ENCODE results near the gene AQP2.

The AQP2 gene

GRCh38 chr12:49921936-49922335, 28.6 kb upstream of the AQP2 start:
- Histone ChIP-seq H3K9ac (ENCODE audit: low read length) (no peak overlapping the region), H3K36me3 (ENCODE audit: control insufficient read depth, insufficient read depth, low read length, severe bottlenecking) (no peaks in the 10 kb centered on the region), H3K4me1 (ENCODE audit: control insufficient read depth, insufficient read depth, low read length) (peaks cover 33% of the 10 kb centered on the region), H3K27me3 (replicated peaks; ENCODE audit: control insufficient read depth, insufficient read depth, low read length) (no peaks in the 10 kb centered on the region), H3K4me3 (ENCODE audit: low read length) (no peak overlapping the region), H3K9me3 (ENCODE audit: control insufficient read depth, low read length) (no peaks in the 10 kb centered on the region)
- DNase-seq (ENCODE audit: low read depth): no peak

GRCh38 chr12:49922349-49923034, 28.0 kb upstream of the AQP2 start:
- DNase-seq (ENCODE audit: low read depth): no peak

GRCh38 chr12:49923035-49923644, 27.4 kb upstream of the AQP2 start:
- H3K9me3 ChIP-seq (ENCODE audit: control insufficient read depth, low read length): no peaks in the 10 kb centered on the region
- H3K27me3 ChIP-seq (replicated peaks; ENCODE audit: control insufficient read depth, insufficient read depth, low read length): no peaks in the 10 kb centered on the region
- no peak overlapping the region for H3K9ac ChIP-seq (ENCODE audit: low read length)
- peaks cover 33% of the 10 kb centered on the region for H3K4me1 ChIP-seq (ENCODE audit: control insufficient read depth, insufficient read depth, low read length)
- no peak overlapping the region for H3K4me3 ChIP-seq (ENCODE audit: low read length)
- no peak for DNase-seq (ENCODE audit: low read depth)
- no peaks in the 10 kb centered on the region for H3K36me3 ChIP-seq (ENCODE audit: control insufficient read depth, insufficient read depth, low read length, severe bottlenecking)

More at GRCh38 chr12:49922349-49923034, 28.0 kb upstream of the AQP2 start:
- Histone ChIP-seq H3K4me1 (ENCODE audit: control insufficient read depth, insufficient read depth, low read length) (peaks cover 33% of the 10 kb centered on the region), H3K27me3 (replicated peaks; ENCODE audit: control insufficient read depth, insufficient read depth, low read length) (no peaks in the 10 kb centered on the region), H3K4me3 (ENCODE audit: low read length) (no peak overlapping the region), H3K9ac (ENCODE audit: low read length) (no peak overlapping the region), H3K36me3 (ENCODE audit: control insufficient read depth, insufficient read depth, low read length, severe bottlenecking) (no peaks in the 10 kb centered on the region), H3K9me3 (ENCODE audit: control insufficient read depth, low read length) (no peaks in the 10 kb centered on the region)

GRCh38 chr12:49923880-49924556, 26.5 kb upstream of the AQP2 start:
- H3K9ac ChIP-seq (ENCODE audit: low read length): no peak overlapping the region
- no peaks in the 10 kb centered on the region for H3K9me3 ChIP-seq (ENCODE audit: control insufficient read depth, low read length)
- peaks cover 33% of the 10 kb centered on the region for H3K4me1 ChIP-seq (ENCODE audit: control insufficient read depth, insufficient read depth, low read length)
- no peaks in the 10 kb centered on the region for H3K36me3 ChIP-seq (ENCODE audit: control insufficient read depth, insufficient read depth, low read length, severe bottlenecking)
- no peak overlapping the region for H3K4me3 ChIP-seq (ENCODE audit: low read length)
- no peak for DNase-seq (ENCODE audit: low read depth)
- H3K27me3 ChIP-seq (replicated peaks; ENCODE audit: control insufficient read depth, insufficient read depth, low read length): no peaks in the 10 kb centered on the region

GRCh38 chr12:49924628-49925246, 25.8 kb upstream of the AQP2 start:
- no peaks in the 10 kb centered on the region for H3K9me3 ChIP-seq (ENCODE audit: control insufficient read depth, low read length)
- no peak overlapping the region for H3K9ac ChIP-seq (ENCODE audit: low read length)
- peaks cover 33% of the 10 kb centered on the region for H3K4me1 ChIP-seq (ENCODE audit: control insufficient read depth, insufficient read depth, low read length)
- DNase-seq (ENCODE audit: low read depth): no peak
- H3K4me3 ChIP-seq (ENCODE audit: low read length): no peak overlapping the region
- no peaks in the 10 kb centered on the region for H3K36me3 ChIP-seq (ENCODE audit: control insufficient read depth, insufficient read depth, low read length, severe bottlenecking)
- H3K27me3 ChIP-seq (replicated peaks; ENCODE audit: control insufficient read depth, insufficient read depth, low read length): no peaks in the 10 kb centered on the region

GRCh38 chr12:49925433-49926204, 24.9 kb upstream of the AQP2 start:
- Histone ChIP-seq H3K9me3 (ENCODE audit: control insufficient read depth, low read length) (no peaks in the 10 kb centered on the region), H3K27me3 (replicated peaks; ENCODE audit: control insufficient read depth, insufficient read depth, low read length) (no peaks in the 10 kb centered on the region), H3K4me1 (ENCODE audit: control insufficient read depth, insufficient read depth, low read length) (peaks cover 33% of the 10 kb centered on the region), H3K36me3 (ENCODE audit: control insufficient read depth, insufficient read depth, low read length, severe bottlenecking) (no peaks in the 10 kb centered on the region), H3K9ac (ENCODE audit: low read length) (no peak overlapping the region), H3K4me3 (ENCODE audit: low read length) (no peak overlapping the region)
- DNase-seq (ENCODE audit: low read depth): no peak

- H3K9ac ChIP-seq (ENCODE audit: low read length): no peak overlapping the region
- no peaks in the 10 kb centered on the region for H3K36me3 ChIP-seq (ENCODE audit: control insufficient read depth, insufficient read depth, low read length, severe bottlenecking)
- no peaks in the 10 kb centered on the region for H3K9me3 ChIP-seq (ENCODE audit: control insufficient read depth, low read length)
- no peak for DNase-seq (ENCODE audit: low read depth)
- no peaks in the 10 kb centered on the region for H3K27me3 ChIP-seq (replicated peaks; ENCODE audit: control insufficient read depth, insufficient read depth, low read length)
- no peak overlapping the region for H3K4me3 ChIP-seq (ENCODE audit: low read length)
- peaks cover 20% of the 10 kb centered on the region for H3K4me1 ChIP-seq (ENCODE audit: control insufficient read depth, insufficient read depth, low read length)
Observed at GRCh38 chr12:49928471-49928870, 22.1 kb upstream of the AQP2 start.

- Histone ChIP-seq H3K9me3 (ENCODE audit: control insufficient read depth, low read length) (no peaks in the 10 kb centered on the region), H3K36me3 (ENCODE audit: control insufficient read depth, insufficient read depth, low read length, severe bottlenecking) (no peaks in the 10 kb centered on the region), H3K27me3 (replicated peaks; ENCODE audit: control insufficient read depth, insufficient read depth, low read length) (no peaks in the 10 kb centered on the region), H3K4me1 (ENCODE audit: control insufficient read depth, insufficient read depth, low read length) (peaks cover 13% of the 10 kb centered on the region), H3K4me3 (ENCODE audit: low read length) (no peak overlapping the region), H3K9ac (ENCODE audit: low read length) (no peak overlapping the region)
- DNase-seq (ENCODE audit: low read depth): no peak
Observed at GRCh38 chr12:49929581-49929980, 21.0 kb upstream of the AQP2 start.

GRCh38 chr12:49930515-49931288, 19.8 kb upstream of the AQP2 start:
- H3K9ac ChIP-seq (ENCODE audit: low read length): no peak overlapping the region
- peak; percentile 69 for DNase-seq (ENCODE audit: low read depth)

GRCh38 chr12:49932023-49932422, 18.5 kb upstream of the AQP2 start:
- DNase-seq (ENCODE audit: low read depth): no peak
- Histone ChIP-seq H3K4me1 (ENCODE audit: control insufficient read depth, insufficient read depth, low read length) (peaks cover 10% of the 10 kb centered on the region), H3K9me3 (ENCODE audit: control insufficient read depth, low read length) (no peaks in the 10 kb centered on the region), H3K9ac (ENCODE audit: low read length) (no peak overlapping the region), H3K27me3 (replicated peaks; ENCODE audit: control insufficient read depth, insufficient read depth, low read length) (no peaks in the 10 kb centered on the region), H3K36me3 (ENCODE audit: control insufficient read depth, insufficient read depth, low read length, severe bottlenecking) (no peaks in the 10 kb centered on the region), H3K4me3 (ENCODE audit: low read length) (no peak overlapping the region)

More at GRCh38 chr12:49930515-49931288, 19.8 kb upstream of the AQP2 start:
- H3K4me3 ChIP-seq (ENCODE audit: low read length): no peak overlapping the region
- H3K27me3 ChIP-seq (replicated peaks; ENCODE audit: control insufficient read depth, insufficient read depth, low read length): no peaks in the 10 kb centered on the region
- no peaks in the 10 kb centered on the region for H3K9me3 ChIP-seq (ENCODE audit: control insufficient read depth, low read length)
- no peaks in the 10 kb centered on the region for H3K36me3 ChIP-seq (ENCODE audit: control insufficient read depth, insufficient read depth, low read length, severe bottlenecking)
- H3K4me1 ChIP-seq (ENCODE audit: control insufficient read depth, insufficient read depth, low read length): peaks cover 10% of the 10 kb centered on the region

Measured in adipocyte (in vitro differentiated cells).